AG09309 (cell line): ENCODE data around the gene RNF213.
"Not testable (repeated sequence)": the region's sequence is repeated elsewhere in the genome, so short reads cannot be mapped to it uniquely, and the experiment has no call there.

Experiments used
- DNase-seq: peaks from one replicate; pipeline ENCODE4 v3.0.0-alpha.2; 2010; ENCODE audit warnings: low read depth
- H3K4me3 ChIP-seq: 2 replicates; pipeline ENCODE4 v1.5.1; 2011; ENCODE audit warnings: mild to moderate bottlenecking, low read depth, low read length, moderate library complexity; ENCODE audit not compliant: control insufficient read depth
- CTCF ChIP-seq: IDR thresholded peaks from 2 replicates; pipeline ENCODE4 v1.5.1; 2011; ENCODE audit warnings: mild to moderate bottlenecking, low read depth, low read length, inconsistent platforms; ENCODE audit not compliant: insufficient read depth, control insufficient read depth; ENCODE audit errors: missing control alignments

Gene RNF213

GRCh38 chr17:80319999-80320344, 59.3 kb downstream of the RNF213 start:
- no peak overlapping the region for H3K4me3 ChIP-seq
- no peak for TF ChIP-seq CTCF
- no peak for DNase-seq

GRCh38 chr17:80320496-80320895, 59.8 kb downstream of the RNF213 start:
- no peak for TF ChIP-seq CTCF
- H3K4me3 ChIP-seq, result no peak overlapping the region
- DNase-seq, result no peak

- TF ChIP-seq CTCF, result no peak
- no peak overlapping the region for H3K4me3 ChIP-seq
- no peak for DNase-seq
These were observed 62.2 kb downstream of the RNF213 start for GRCh38 chr17:80322864-80323263.

GRCh38 chr17:80323982-80324381, 63.3 kb downstream of the RNF213 start:
- no peak for TF ChIP-seq CTCF

GRCh38 chr17:80327518-80327917, 66.9 kb downstream of the RNF213 start:
- H3K4me3 ChIP-seq, result no peak overlapping the region
- DNase-seq, result no peak
- no peak for TF ChIP-seq CTCF

More at GRCh38 chr17:80323982-80324381, 63.3 kb downstream of the RNF213 start:
- H3K4me3 ChIP-seq, result no peak overlapping the region
- DNase-seq, result no peak

GRCh38 chr17:80328634-80329380, 68.2 kb downstream of the RNF213 start:
- no peak overlapping the region for H3K4me3 ChIP-seq
- DNase-seq, result no peak
- no peak for TF ChIP-seq CTCF

- DNase-seq, H3K4me3 ChIP-seq: not testable (repeated sequence)
These were observed 68.8 kb downstream of the RNF213 start for GRCh38 chr17:80329421-80329820.
